HEK293 (cell line): ENCODE measurements around the gene OTX1.

Experiments used
- CTCF ChIA-PET: fragments of 350-600 bp; formaldehyde crosslinking; extraction: SDS; loops from one replicate; lab custom pipeline; 2021; ENCODE audit warnings: antibody characterized with exemption; lab: Yijun Ruan, JAX
- POLR2A ChIA-PET: fragments of 300-600 bp; formaldehyde crosslinking; extraction: SDS; loops from one replicate; lab custom pipeline; 2020; ENCODE audit warnings: antibody characterized with exemption, inconsistent platforms; lab: Yijun Ruan, JAX
- H3K27ac ChIP-seq: fragments of 200-500 bp; sonication (Bioruptor generic); 2 replicates; pipeline ENCODE4 v1.5.1; 2014; ENCODE audit warnings: low read depth, low read length, control low read depth, inconsistent platforms; ENCODE audit errors: extremely low read depth
- H3K36me3 ChIP-seq, 2 experiments: fragments of 200-500 bp in 1 of 2; sonication (Bioruptor generic) in 1 of 2; 1 replicate in 1 of 2; 2 replicates in 1 of 2; pipeline ENCODE4 v1.5.1; 2014 to 2017; ENCODE audit warnings: inconsistent platforms in 2 of 2, low read length in 2 of 2; ENCODE audit not compliant: control insufficient read depth in 2 of 2, insufficient read depth in 1 of 2
- H3K4me1 ChIP-seq: fragments of 200-500 bp; sonication (Bioruptor generic); 2 replicates; pipeline ENCODE4 v1.5.1; 2014; ENCODE audit warnings: mild to moderate bottlenecking, low read length, inconsistent platforms; ENCODE audit not compliant: control insufficient read depth, insufficient read depth
- H3K4me3 ChIP-seq: 2 replicates; pipeline ENCODE4 v1.5.1; 2011; ENCODE audit warnings: low read depth, mild to moderate bottlenecking, control low read depth, low read length, moderate library complexity
- H3K9me3 ChIP-seq: fragments of 200-500 bp; sonication (Bioruptor generic); 2 replicates; pipeline ENCODE4 v1.5.1; 2014; ENCODE audit warnings: low read depth, low read length, inconsistent platforms; ENCODE audit not compliant: control insufficient read depth, insufficient read depth
- ATF2 ChIP-seq: fragments of 450-650 bp; formaldehyde crosslinking; IDR thresholded peaks from 2 replicates; pipeline ENCODE4 v1.5.1; 2016; ENCODE audit warnings: missing biosample characterization, missing genetic modification characterization, low read depth
- ELK4 ChIP-seq: IDR thresholded peaks from 2 replicates; pipeline ENCODE4 v1.6.1; 2011; ENCODE audit warnings: mild to moderate bottlenecking, low read depth, low read length, borderline replicate concordance
- KLF10 ChIP-seq: fragments of 450-650 bp; IDR thresholded peaks from 2 replicates; pipeline ENCODE4 v1.5.1; 2018; ENCODE audit warnings: missing biosample characterization, mild to moderate bottlenecking, missing genetic modification characterization
- MEIS1 ChIP-seq: sonication (generic); formaldehyde crosslinking; IDR thresholded peaks from 2 replicates; pipeline ENCODE4 v1.8.1; 2022; ENCODE audit warnings: missing genetic modification reagents, mild to moderate bottlenecking, borderline replicate concordance
- SP2 ChIP-seq: fragments of 450-650 bp; formaldehyde crosslinking; IDR thresholded peaks from 2 replicates; pipeline ENCODE4 v1.5.1; 2016; ENCODE audit warnings: missing biosample characterization, missing genetic modification characterization
- ZBTB26 ChIP-seq: fragments of 450-650 bp; formaldehyde crosslinking; optimal IDR thresholded peaks from 2 replicates; pipeline ENCODE3; 2016; ENCODE audit warnings: missing biosample characterization, mild to moderate bottlenecking, missing genetic modification characterization
- ZBTB48 ChIP-seq: fragments of 450-650 bp; formaldehyde crosslinking; IDR thresholded peaks from 2 replicates; pipeline ENCODE4 v1.5.1; 2016; ENCODE audit warnings: missing biosample characterization, missing genetic modification characterization
- ZFHX2 ChIP-seq: fragments of 450-650 bp; formaldehyde crosslinking; conservative IDR thresholded peaks from 2 replicates; pipeline ENCODE4 v1.5.1; 2016; ENCODE audit warnings: missing biosample characterization, missing genetic modification characterization
- ZFP41 ChIP-seq: fragments of 450-650 bp; formaldehyde crosslinking; IDR thresholded peaks from 2 replicates; pipeline ENCODE4 v1.5.1; 2016; ENCODE audit warnings: missing biosample characterization, missing genetic modification characterization, borderline replicate concordance
- ZNF114 ChIP-seq: fragments of 450-650 bp; formaldehyde crosslinking; IDR thresholded peaks from 2 replicates; pipeline ENCODE4 v1.5.0; 2017; ENCODE audit warnings: missing biosample characterization, missing genetic modification characterization
- ZNF121 ChIP-seq: fragments of 450-650 bp; formaldehyde crosslinking; IDR thresholded peaks from 2 replicates; pipeline ENCODE4 v1.5.1; 2016; ENCODE audit warnings: missing biosample characterization, missing genetic modification characterization
- ZNF138 ChIP-seq: fragments of 450-650 bp; formaldehyde crosslinking; IDR thresholded peaks from 2 replicates; pipeline ENCODE4 v1.5.1; 2016; ENCODE audit warnings: missing biosample characterization, missing genetic modification characterization, borderline replicate concordance
- ZNF174 ChIP-seq: fragments of 450-650 bp; formaldehyde crosslinking; IDR thresholded peaks from 2 replicates; pipeline ENCODE4 v1.5.0; 2017; ENCODE audit warnings: missing biosample characterization, mild to moderate bottlenecking, missing genetic modification characterization
- ZNF175 ChIP-seq: fragments of 450-650 bp; formaldehyde crosslinking; IDR thresholded peaks from 2 replicates; pipeline ENCODE4 v1.5.1; 2016; ENCODE audit warnings: missing biosample characterization, missing genetic modification characterization
- ZNF26 ChIP-seq: fragments of 450-650 bp; formaldehyde crosslinking; IDR thresholded peaks from 2 replicates; pipeline ENCODE4 v1.5.1; 2016; ENCODE audit warnings: missing biosample characterization, missing genetic modification characterization
- ZNF518A ChIP-seq: fragments of 450-650 bp; formaldehyde crosslinking; conservative IDR thresholded peaks from 2 replicates; pipeline ENCODE4 v1.5.1; 2016; ENCODE audit warnings: low read depth, missing biosample characterization, missing genetic modification characterization
- ZNF521 ChIP-seq: fragments of 450-650 bp; formaldehyde crosslinking; IDR thresholded peaks from 2 replicates; pipeline ENCODE4 v1.5.1; 2017; ENCODE audit warnings: missing biosample characterization, mild to moderate bottlenecking, missing genetic modification characterization
- ZNF529 ChIP-seq: fragments of 450-650 bp; formaldehyde crosslinking; IDR thresholded peaks from 2 replicates; pipeline ENCODE4 v1.5.1; 2017; ENCODE audit warnings: missing genetic modification characterization, missing biosample characterization; ENCODE audit not compliant: insufficient replicate concordance
- ZNF768 ChIP-seq: fragments of 450-650 bp; formaldehyde crosslinking; IDR thresholded peaks from 2 replicates; pipeline ENCODE4 v1.5.1; 2018; ENCODE audit warnings: missing biosample characterization, mild to moderate bottlenecking, missing genetic modification characterization
- ZSCAN16 ChIP-seq: fragments of 450-650 bp; formaldehyde crosslinking; IDR thresholded peaks from 2 replicates; pipeline ENCODE4 v1.5.1; 2016; ENCODE audit warnings: missing biosample characterization, missing genetic modification characterization
- ZSCAN23 ChIP-seq: fragments of 450-650 bp; formaldehyde crosslinking; IDR thresholded peaks from 2 replicates; pipeline ENCODE4 v1.5.1; 2016; ENCODE audit warnings: missing biosample characterization, missing genetic modification characterization

OTX1 gene

GRCh38 chr2:63059793-63060471 is 9.3 kb downstream of the OTX1 start (continued):
- TF ChIP-seq ZNF521 (tag by site-specific recombination) (no peak), ZNF175 (tag by site-specific recombination) (no peak), MEIS1 (CRISPR knock-in tag) (no peak), ZFP41 (no peak), ATF2 (no peak), ZNF138 (tag by site-specific recombination) (no peak), ZBTB26 (tag by site-specific recombination) (no peak), SP2 (tag by site-specific recombination) (no peak), ZNF518A (no peak), KLF10 (no peak)

- no peak overlapping the region for H3K27ac ChIP-seq
- ChIA-PET CTCF (no interaction called here), POLR2A (interaction anchor here (0.6 kb wide), 2 partner anchors 39 to 119 kb away, joined by 3 to 4 read pairs; no protein-coding TSS in a partner anchor)
- peaks cover 0 to 19% of the 10 kb centered on the region in 2 experiments; a peak in 2 of 3 replicates for H3K36me3 ChIP-seq
- no peak overlapping the region for H3K4me3 ChIP-seq
- H3K4me1 ChIP-seq: peaks cover 3% of the 10 kb centered on the region; the same call in 1 of the 2 replicates
- H3K9me3 ChIP-seq: no peaks in the 10 kb centered on the region
- TF ChIP-seq ZNF26 (tag by site-specific recombination) (no peak), ZNF174 (no peak), ZBTB48 (no peak), ZNF114 (no peak), ZBTB26 (tag by site-specific recombination) (no peak), ZSCAN16 (no peak), ZNF121 (tag by site-specific recombination) (no peak), ZNF529 (tag by site-specific recombination) (no peak), ZSCAN23 (tag by site-specific recombination) (no peak), ELK4 (no peak), ZFHX2 (tag by site-specific recombination) (no peak), ZNF768 (tag by site-specific recombination) (no peak)
Measured at GRCh38 chr2:63060472-63060991, 9.9 kb downstream of the OTX1 start.
